NT2/D1 (cell line): ENCODE data around the gene SPATS1.

ENCODE experiments used
- SUZ12 ChIP-seq: IDR thresholded peaks from 2 replicates; pipeline ENCODE4 v1.6.1; 2011; ENCODE audit not compliant: insufficient read length, insufficient read depth; ENCODE audit errors: extremely low read depth
- YY1 ChIP-seq: IDR thresholded peaks from 2 replicates; pipeline ENCODE4 v1.6.1; 2011; ENCODE audit not compliant: insufficient read length, insufficient read depth
- ZNF274 ChIP-seq: IDR thresholded peaks from 2 replicates; pipeline ENCODE4 v1.6.1; 2011; ENCODE audit warnings: mild to moderate bottlenecking, low read depth, low read length

GRCh38 chr6:44355640-44356039 is 13.2 kb downstream of the SPATS1 start:
- TF ChIP-seq YY1 = no peak
- TF ChIP-seq SUZ12 = no peak
- no peak for TF ChIP-seq ZNF274
